Fibroblast of the aortic adventitia (primary cell): Measurements from ENCODE around the gene CNTNAP5. TPM values are rescaled to one million over a fixed set of nuclear protein-coding genes. Genes with fewer than 3 reads are reported as not detected.

Experiments used
- DNase-seq: peaks from one replicate; pipeline ENCODE4 v3.0.0-alpha.2; 2010; ENCODE audit warnings: low read depth
- H3K4me3 ChIP-seq: 2 replicates; pipeline ENCODE4 v1.5.1; 2011; ENCODE audit warnings: low read depth, mild to moderate bottlenecking, control low read depth, low read length, moderate library complexity
- total RNA-seq: library from RNA; depleted of rRNA; stranded (reverse); fragments of >200 nt; gene quantifications from 2 replicates; pipeline ENCODE4 v1.2.3, GENCODE V29; 2012; ENCODE audit warnings: low replicate concordance
- TF ChIP-seq, protein P1 (sequence below): IDR thresholded peaks from 2 replicates; pipeline ENCODE4 v1.5.1; 2011; ENCODE audit warnings: mild to moderate bottlenecking, low read length, control low read depth, inconsistent platforms; ENCODE audit not compliant: insufficient read depth

Gene CNTNAP5
- total RNA-seq, 1 donor = under 0.01 TPM

GRCh38 chr2:124024561-124025170, 421 bp upstream of the CNTNAP5 start:
- no peak for DNase-seq
- TF ChIP-seq, protein P1, sequence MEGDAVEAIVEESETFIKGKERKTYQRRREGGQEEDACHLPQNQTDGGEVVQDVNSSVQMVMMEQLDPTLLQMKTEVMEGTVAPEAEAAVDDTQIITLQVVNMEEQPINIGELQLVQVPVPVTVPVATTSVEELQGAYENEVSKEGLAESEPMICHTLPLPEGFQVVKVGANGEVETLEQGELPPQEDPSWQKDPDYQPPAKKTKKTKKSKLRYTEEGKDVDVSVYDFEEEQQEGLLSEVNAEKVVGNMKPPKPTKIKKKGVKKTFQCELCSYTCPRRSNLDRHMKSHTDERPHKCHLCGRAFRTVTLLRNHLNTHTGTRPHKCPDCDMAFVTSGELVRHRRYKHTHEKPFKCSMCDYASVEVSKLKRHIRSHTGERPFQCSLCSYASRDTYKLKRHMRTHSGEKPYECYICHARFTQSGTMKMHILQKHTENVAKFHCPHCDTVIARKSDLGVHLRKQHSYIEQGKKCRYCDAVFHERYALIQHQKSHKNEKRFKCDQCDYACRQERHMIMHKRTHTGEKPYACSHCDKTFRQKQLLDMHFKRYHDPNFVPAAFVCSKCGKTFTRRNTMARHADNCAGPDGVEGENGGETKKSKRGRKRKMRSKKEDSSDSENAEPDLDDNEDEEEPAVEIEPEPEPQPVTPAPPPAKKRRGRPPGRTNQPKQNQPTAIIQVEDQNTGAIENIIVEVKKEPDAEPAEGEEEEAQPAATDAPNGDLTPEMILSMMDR = no peak
- no peak overlapping the region for H3K4me3 ChIP-seq

DNA sequence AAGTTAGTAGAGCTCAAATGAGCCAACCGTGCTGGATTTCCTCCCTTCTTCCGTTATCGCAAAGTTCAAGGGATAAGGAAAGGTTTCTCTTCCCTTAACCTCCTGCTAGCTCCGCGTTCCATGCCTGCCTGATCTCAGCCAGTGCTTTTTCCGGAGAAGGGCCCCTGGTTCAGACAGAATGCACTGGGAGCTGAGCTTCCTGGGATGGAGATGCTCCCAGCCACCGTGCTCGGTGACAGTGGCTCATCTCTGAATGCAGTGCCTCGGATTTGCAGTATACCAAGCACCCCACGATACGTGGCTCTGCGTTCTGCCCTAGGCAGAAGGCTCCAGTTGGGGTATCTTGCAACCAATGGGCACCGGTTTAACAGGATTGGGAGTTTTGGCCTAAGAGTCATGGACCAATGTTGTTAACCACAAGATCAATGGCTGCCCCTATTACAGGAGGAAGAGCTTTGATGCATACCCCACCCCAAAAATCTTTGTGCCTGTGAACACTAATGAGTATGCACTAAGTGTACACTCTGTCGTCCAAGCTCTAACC, 876 bp downstream of the CNTNAP5 start:
- no peak overlapping the region for H3K4me3 ChIP-seq
- DNase-seq = no peak
- TF ChIP-seq, protein P1 = no peak

DNA sequence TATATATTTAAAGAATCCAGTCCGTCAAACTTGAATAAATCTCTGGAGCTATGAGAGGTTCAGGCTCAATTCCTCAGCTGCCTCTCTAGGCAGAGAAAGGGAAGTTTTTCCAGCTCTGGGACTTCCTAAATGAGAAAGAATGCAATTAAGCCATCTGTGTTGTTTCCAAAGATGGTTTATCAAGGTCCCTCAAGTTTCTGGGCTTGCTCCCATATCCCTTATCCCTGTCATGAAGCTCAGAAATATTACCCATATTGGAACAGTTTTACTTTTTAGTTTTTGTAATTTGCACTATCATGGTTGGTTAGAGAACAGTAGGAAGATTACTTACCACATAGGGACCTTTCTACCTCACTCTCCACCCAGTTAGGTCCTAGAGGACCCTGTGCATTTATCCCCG, 1.4 kb downstream of the CNTNAP5 start:
- H3K4me3 ChIP-seq = no peak overlapping the region
- TF ChIP-seq, protein P1 = no peak
- no peak for DNase-seq

- TF ChIP-seq, protein P1 = peak; percentile 57
- no peak overlapping the region for H3K4me3 ChIP-seq
- peak; percentile 53 for DNase-seq
Observed at GRCh38 chr2:124027182-124027581, 2.1 kb downstream of the CNTNAP5 start.

GRCh38 chr2:124032799-124033198, 7.7 kb downstream of the CNTNAP5 start:
- TF ChIP-seq, protein P1 = no peak
- DNase-seq = no peak
- no peak overlapping the region for H3K4me3 ChIP-seq

- H3K4me3 ChIP-seq = no peak overlapping the region
- DNase-seq = no peak
- TF ChIP-seq, protein P1 = no peak
Observed at GRCh38 chr2:124034265-124034664, 9.2 kb downstream of the CNTNAP5 start.

- H3K4me3 ChIP-seq = no peak overlapping the region
- DNase-seq = no peak
- TF ChIP-seq, protein P1 = no peak
Observed at GRCh38 chr2:124035001-124035400, 9.9 kb downstream of the CNTNAP5 start.
